H1 (cell line): ENCODE measurements around the gene NSA2. TPM values are rescaled to one million over a fixed set of nuclear protein-coding genes. Genes with fewer than 3 reads are reported as not detected.

Experiments used
- CBX5 ChIP-seq: fragments of 300-800, 300-1000 bp; sonication (generic); IDR thresholded peaks from 2 replicates; pipeline ENCODE4 v1.7.1; 2016; ENCODE audit warnings: antibody characterized with exemption, low read length, low read depth
- RNF2 ChIP-seq: fragments of 200-900, 300-1000 bp; sonication (generic); IDR thresholded peaks from 2 replicates; pipeline ENCODE4 v1.7.1; 2016; ENCODE audit warnings: borderline replicate concordance, low read depth, mild to moderate bottlenecking, antibody characterized with exemption, low read length; ENCODE audit not compliant: poor library complexity, severe bottlenecking; ENCODE audit errors: missing control alignments
- polyA plus RNA-seq, 7 experiments: library from polyadenylated mRNA; depleted of rRNA in 3 of 7; stranded (reverse) in 5 of 7; unstranded in 2 of 7; fragments of >200 nt in 5 of 7; fragments of 200-250 nt in 2 of 7; gene quantifications; 1 replicate in 5 of 7; 2 replicates in 1 of 7; 4 replicates in 1 of 7; pipeline versions ENCODE4 v1.2.1 to v1.2.3, GENCODE V29; 2011 to 2013; ENCODE audit warnings: missing spikeins in 2 of 7, mixed read lengths in 2 of 7
- total RNA-seq: library from RNA; stranded (reverse); fragmentation: NEBNext Ultra II Directional; extraction: Animal tissue kit (Norgen Biotek cat#: 25700); gene quantifications from 2 replicates; pipeline ENCODE4 v1.2.1, GENCODE V29; 2021

The NSA2 gene
- total and polyA plus RNA-seq, 2 of the 8 experiments (the other 6 are each of a cell fraction or from before 2014, with no cell fraction given) = 17.0 to 68.7 TPM

- TF ChIP-seq CBX5 (no peak), RNF2 (no peak)
Observed at GRCh38 chr5:74736759-74737158, 30.3 kb upstream of the NSA2 start (continued).
